Mucosa of rectum (tissue), 2 donors: Measurements from ENCODE around the gene KIAA2012.

ENCODE experiments used
- H3K27ac ChIP-seq, 2 donors: one replicate each; pipeline ENCODE4 v1.7.0; 2013; ENCODE audit warnings: inconsistent platforms in 2 of 2, low read depth in 2 of 2, low read length in 2 of 2
- H3K27me3 ChIP-seq, 2 donors: one replicate each; pipeline ENCODE4 v1.7.0; 2013; ENCODE audit warnings: low read length in 2 of 2; ENCODE audit not compliant: control insufficient read depth in 2 of 2, insufficient read depth in 2 of 2
- H3K36me3 ChIP-seq, 2 donors: one replicate each; pipeline ENCODE4 v1.7.0; 2013; ENCODE audit warnings: low read length in 2 of 2; ENCODE audit not compliant: control insufficient read depth in 2 of 2, insufficient read depth in 2 of 2
- H3K4me1 ChIP-seq, 2 donors: one replicate each; pipeline ENCODE4 v1.7.0; 2013; ENCODE audit warnings: low read length in 2 of 2, mild to moderate bottlenecking in 1 of 2; ENCODE audit not compliant: control insufficient read depth in 2 of 2, insufficient read depth in 2 of 2
- H3K4me3 ChIP-seq, 2 donors: one replicate each; pipeline ENCODE4 v1.7.0; 2013; ENCODE audit warnings: low read length in 2 of 2
- H3K9ac ChIP-seq, 2 donors: one replicate each; pipeline ENCODE4 v1.7.0; 2013; ENCODE audit warnings: low read length in 2 of 2, low read depth in 1 of 2, mild to moderate bottlenecking in 1 of 2
- H3K9me3 ChIP-seq, 2 donors: one replicate each; pipeline ENCODE4 v1.7.0; 2013; ENCODE audit warnings: low read length in 2 of 2; ENCODE audit not compliant: control insufficient read depth in 2 of 2
- donor health status: healthy.
- donor health status: Normal muscosa, but diverticular disease.

Gene KIAA2012

GRCh38 chr2:202056611-202057010 lies 16.4 kb upstream of the KIAA2012 start:
- Histone ChIP-seq H3K27ac (no peak overlapping the region), H3K9ac (no peak overlapping the region), H3K4me3 (no peak overlapping the region), H3K4me1 (no peaks in the 10 kb centered on the region), H3K27me3 (peaks cover 0 to 3% of the 10 kb centered on the region in 2 donors), H3K9me3 (no peaks in the 10 kb centered on the region), H3K36me3 (no peaks in the 10 kb centered on the region)

- H3K27me3 ChIP-seq: no peaks in the 10 kb centered on the region
- no peak overlapping the region for H3K9ac ChIP-seq
- H3K27ac ChIP-seq: no peak overlapping the region
- H3K36me3 ChIP-seq: no peaks in the 10 kb centered on the region
- no peaks in the 10 kb centered on the region for H3K9me3 ChIP-seq
- no peak overlapping the region for H3K4me3 ChIP-seq
- H3K4me1 ChIP-seq: peaks cover 0 to 6% of the 10 kb centered on the region in 2 donors
Measured at GRCh38 chr2:202060218-202060617, 12.8 kb upstream of the KIAA2012 start.

- H3K4me1 ChIP-seq: peaks cover 0 to 6% of the 10 kb centered on the region in 2 donors
- H3K4me3 ChIP-seq: no peak overlapping the region
- no peaks in the 10 kb centered on the region for H3K27me3 ChIP-seq
- no peak overlapping the region for H3K9ac ChIP-seq
- no peaks in the 10 kb centered on the region for H3K36me3 ChIP-seq
- H3K27ac ChIP-seq: no peak overlapping the region
- H3K9me3 ChIP-seq: no peaks in the 10 kb centered on the region
Measured at GRCh38 chr2:202061695-202062094, 11.4 kb upstream of the KIAA2012 start.

DNA sequence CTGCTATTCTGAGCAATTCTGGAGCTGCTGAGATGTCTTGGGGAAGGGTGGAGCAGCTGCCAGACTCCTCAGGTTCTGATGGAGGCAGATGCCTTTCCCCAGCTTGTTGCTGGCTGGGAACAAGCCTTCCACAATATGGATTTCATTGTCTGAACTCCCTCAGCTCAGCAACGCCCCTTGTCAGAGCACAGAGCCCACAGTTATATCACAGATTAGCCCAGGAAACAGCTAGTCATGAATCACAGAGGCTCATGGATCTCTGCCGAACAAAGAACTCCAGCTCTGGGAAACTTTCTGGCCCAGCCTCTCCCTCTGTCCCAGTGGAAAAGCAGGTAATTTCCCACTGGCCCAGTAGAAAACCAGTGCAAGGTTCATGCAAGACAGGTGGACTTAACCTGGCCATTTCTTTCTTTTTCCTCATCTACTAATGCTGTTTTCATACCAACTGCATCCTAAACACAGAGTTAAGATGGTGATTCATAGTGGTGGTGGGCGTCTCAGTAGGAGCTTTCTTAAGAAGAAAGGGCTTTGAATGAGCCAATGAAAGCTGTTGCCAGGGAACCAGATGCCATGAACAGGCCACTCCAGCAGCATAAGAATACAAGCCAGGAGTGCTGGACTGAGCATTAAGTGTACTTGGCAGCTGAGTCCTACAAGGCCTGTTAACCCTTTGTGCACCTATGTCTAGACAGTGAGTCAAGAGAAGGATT lies 8.7 kb upstream of the KIAA2012 start:
- peaks cover 6 to 11% of the 10 kb centered on the region in 2 donors for H3K4me1 ChIP-seq
- no peaks in the 10 kb centered on the region for H3K9me3 ChIP-seq
- H3K27me3 ChIP-seq: no peaks in the 10 kb centered on the region
- H3K9ac ChIP-seq: no peak overlapping the region
- peak overlapping the region in 1 of 2 donors; percentile 20 for H3K27ac ChIP-seq
- no peaks in the 10 kb centered on the region for H3K36me3 ChIP-seq
- no peak overlapping the region for H3K4me3 ChIP-seq

- no peak overlapping the region for H3K27ac ChIP-seq
- H3K9ac ChIP-seq: no peak overlapping the region
- no peaks in the 10 kb centered on the region for H3K36me3 ChIP-seq
- no peaks in the 10 kb centered on the region for H3K9me3 ChIP-seq
- H3K27me3 ChIP-seq: no peaks in the 10 kb centered on the region
- no peak overlapping the region for H3K4me3 ChIP-seq
- peaks cover 11 to 15% of the 10 kb centered on the region in 2 donors for H3K4me1 ChIP-seq
Measured at GRCh38 chr2:202064881-202065230, 8.2 kb upstream of the KIAA2012 start.

- H3K4me3 ChIP-seq: no peak overlapping the region
- no peak overlapping the region for H3K27ac ChIP-seq
- H3K36me3 ChIP-seq: no peaks in the 10 kb centered on the region
- H3K9me3 ChIP-seq: no peaks in the 10 kb centered on the region
- peaks cover 17 to 18% of the 10 kb centered on the region in 2 donors for H3K4me1 ChIP-seq
- H3K27me3 ChIP-seq: no peaks in the 10 kb centered on the region
- H3K9ac ChIP-seq: no peak overlapping the region
Measured at GRCh38 chr2:202065876-202066275, 7.2 kb upstream of the KIAA2012 start.

DNA sequence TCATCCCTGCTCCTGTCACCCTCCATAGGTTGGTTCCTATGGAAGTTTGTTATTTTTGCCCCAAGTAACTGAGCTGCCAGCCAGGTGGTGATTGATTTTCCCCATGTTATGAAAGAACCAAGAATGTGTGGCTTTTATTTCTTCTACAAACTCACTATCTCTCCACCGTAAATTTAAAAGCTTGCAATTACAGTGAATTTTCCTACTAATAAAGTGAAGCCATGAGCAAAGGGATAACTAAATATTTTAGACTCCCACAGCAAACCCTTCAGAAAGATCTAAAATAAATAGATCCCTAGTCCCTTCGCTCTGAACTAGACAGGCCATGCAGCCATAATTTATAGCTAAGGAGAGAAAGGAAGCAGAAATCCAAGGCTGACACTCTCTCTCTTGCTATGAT lies 6.2 kb upstream of the KIAA2012 start:
- no peaks in the 10 kb centered on the region for H3K27me3 ChIP-seq
- no peak overlapping the region for H3K9ac ChIP-seq
- no peak overlapping the region for H3K27ac ChIP-seq
- H3K36me3 ChIP-seq: no peaks in the 10 kb centered on the region
- peaks cover 17 to 18% of the 10 kb centered on the region in 2 donors for H3K4me1 ChIP-seq
- no peak overlapping the region for H3K4me3 ChIP-seq
- no peaks in the 10 kb centered on the region for H3K9me3 ChIP-seq

DNA sequence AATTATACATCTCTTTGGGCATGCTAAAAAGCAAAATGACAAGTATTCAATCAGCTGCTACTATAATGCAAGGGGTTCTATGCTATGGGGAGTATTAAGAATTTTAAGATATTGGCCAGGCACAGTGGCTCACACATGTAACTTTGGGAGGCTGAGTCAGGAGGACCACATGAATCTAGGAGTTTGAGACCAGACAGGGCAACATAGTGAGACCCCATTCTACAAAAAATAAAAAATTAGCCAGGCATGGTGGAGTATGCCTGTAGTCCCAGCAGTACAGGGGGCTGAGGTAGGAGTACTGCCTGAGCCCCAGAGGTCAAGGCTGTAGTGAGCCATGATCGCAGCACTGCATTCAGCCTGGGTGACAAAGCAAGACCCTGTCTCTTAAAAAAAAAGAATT lies 5.5 kb upstream of the KIAA2012 start:
- Histone ChIP-seq H3K4me1 (peaks cover 17 to 18% of the 10 kb centered on the region in 2 donors), H3K36me3 (no peaks in the 10 kb centered on the region), H3K9ac (no peak overlapping the region), H3K27me3 (no peaks in the 10 kb centered on the region), H3K9me3 (no peaks in the 10 kb centered on the region), H3K27ac (no peak overlapping the region), H3K4me3 (no peak overlapping the region)

DNA sequence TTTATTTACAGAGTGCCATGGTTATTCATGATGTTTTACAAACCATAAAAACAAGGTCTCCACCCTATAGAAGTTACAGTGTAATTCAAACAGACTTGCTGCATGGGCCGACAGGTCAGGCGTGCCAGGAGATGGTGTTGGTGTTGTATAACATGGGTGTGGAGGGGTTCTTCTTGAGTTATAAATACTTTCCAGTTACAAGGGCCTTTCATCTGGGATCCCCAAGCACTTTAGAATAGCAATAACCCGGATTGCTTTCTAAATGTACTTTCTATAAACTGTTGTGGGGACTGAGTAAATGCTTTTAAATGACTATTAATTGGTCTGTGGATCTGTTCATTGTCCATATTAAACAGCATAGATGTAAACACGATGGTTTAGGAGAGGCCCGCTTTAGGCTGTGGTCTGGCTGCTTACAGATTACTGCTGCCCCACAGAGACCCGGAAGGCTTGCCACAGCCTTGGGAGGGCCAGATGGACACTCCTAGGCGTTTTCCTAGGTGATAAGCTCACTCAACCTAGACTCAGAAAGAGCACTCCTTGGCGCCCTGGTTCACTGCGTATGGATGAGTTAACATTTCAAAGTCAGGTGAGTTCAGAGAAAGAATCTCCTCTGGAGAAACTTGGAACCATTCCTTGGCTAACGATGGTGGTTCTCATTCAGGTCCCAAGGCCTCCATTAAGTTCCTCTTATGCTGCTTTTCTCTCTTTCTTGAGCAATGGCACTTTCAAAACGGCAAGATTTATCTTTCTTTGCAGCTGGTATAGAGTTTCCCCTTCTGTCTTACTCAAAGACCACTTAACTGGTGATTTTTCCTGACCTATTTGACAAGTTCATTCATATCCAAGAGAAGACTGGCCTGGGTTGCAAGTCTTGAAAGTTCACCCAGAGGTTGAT lies 3.6 kb upstream of the KIAA2012 start:
- Histone ChIP-seq H3K9me3 (no peaks in the 10 kb centered on the region), H3K4me1 (peaks cover 14 to 17% of the 10 kb centered on the region in 2 donors), H3K9ac (no peak overlapping the region), H3K4me3 (peak overlapping the region; percentile 5 to 23), H3K27ac (peak overlapping the region; percentile 64 to 78), H3K27me3 (no peaks in the 10 kb centered on the region), H3K36me3 (no peaks in the 10 kb centered on the region)

- H3K36me3 ChIP-seq: no peaks in the 10 kb centered on the region
- no peak overlapping the region for H3K4me3 ChIP-seq
Measured at GRCh38 chr2:202071107-202071506, 1.9 kb upstream of the KIAA2012 start.

More at GRCh38 chr2:202071107-202071506, 1.9 kb upstream of the KIAA2012 start:
- Histone ChIP-seq H3K9ac (no peak overlapping the region), H3K4me1 (peaks cover 12 to 17% of the 10 kb centered on the region in 2 donors), H3K27me3 (no peaks in the 10 kb centered on the region), H3K27ac (no peak overlapping the region), H3K9me3 (no peaks in the 10 kb centered on the region)
